ENCODE data around the gene RNF4. TPM values are rescaled to one million over a fixed set of nuclear protein-coding genes. Genes with fewer than 3 reads are reported as not detected.

Gene RNF4
- total and polyA plus RNA-seq, 4 donors: 14.8 to 54.7 (median 41.1) TPM

- Histone ChIP-seq H3K4me1 (ENCODE audit: control insufficient read depth in 5 of 5, insufficient read depth in 5 of 5, low read length in 5 of 5) (peaks cover 0 to 5% (median 0%) of the 10 kb centered on the region in 5 donors), H3K36me3 (ENCODE audit: control insufficient read depth in 4 of 4, insufficient read depth in 4 of 4, low read length in 4 of 4) (peaks cover 11 to 42% (median 31%) of the 10 kb centered on the region in 4 donors), H3K9ac (ENCODE audit: insufficient read depth in 1 of 2, low read length in 2 of 2) (no peak overlapping the region), H3K4me3 (no peak overlapping the region), H3K9me3 (ENCODE audit: control insufficient read depth in 4 of 4, insufficient read depth in 3 of 4, low read length in 3 of 4) (no peaks in the 10 kb centered on the region), H3K27me3 (ENCODE audit: control insufficient read depth in 3 of 3, insufficient read depth in 3 of 3, low read length in 2 of 3) (no peaks in the 10 kb centered on the region), H3K27ac (ENCODE audit: low read depth in 1 of 2, low read length in 1 of 2) (no peak overlapping the region)
- TF ChIP-seq CTCF (IDR thresholded peaks at IDR 0.05; ENCODE audit: control extremely low read depth, extremely low read depth): no peak
- DNase-seq (no peak), ATAC-seq (ENCODE audit: insufficient read depth, low FRiP score) (no peak)
- 83 to 89% methylated on average over 3 of the region's 3 CpGs for WGBS, 2 donors
Measured at GRCh38 chr4:2494992-2495391, 26.1 kb downstream of the RNF4 start.

GRCh38 chr4:2497324-2497723 is 28.4 kb downstream of the RNF4 start:
- WGBS, 2 donors: 98% methylated on average over 4 of the region's 4 CpGs
- Histone ChIP-seq H3K36me3 (ENCODE audit: control insufficient read depth in 4 of 4, insufficient read depth in 4 of 4, low read length in 4 of 4) (peaks cover 16 to 53% (median 36%) of the 10 kb centered on the region in 4 donors), H3K9ac (ENCODE audit: insufficient read depth in 1 of 2, low read length in 2 of 2) (no peak overlapping the region), H3K4me1 (ENCODE audit: control insufficient read depth in 5 of 5, insufficient read depth in 5 of 5, low read length in 5 of 5) (peaks cover 0 to 7% (median 0%) of the 10 kb centered on the region in 5 donors), H3K27ac (ENCODE audit: low read depth in 1 of 2, low read length in 1 of 2) (no peak overlapping the region), H3K27me3 (ENCODE audit: control insufficient read depth in 3 of 3, insufficient read depth in 3 of 3, low read length in 2 of 3) (no peaks in the 10 kb centered on the region), H3K4me3 (no peak overlapping the region), H3K9me3 (ENCODE audit: control insufficient read depth in 4 of 4, insufficient read depth in 3 of 4, low read length in 3 of 4) (no peaks in the 10 kb centered on the region)
- ATAC-seq (ENCODE audit: insufficient read depth, low FRiP score): no peak
- no peak for DNase-seq
- TF ChIP-seq CTCF (IDR thresholded peaks at IDR 0.05; ENCODE audit: control extremely low read depth, extremely low read depth): no peak

GRCh38 chr4:2497931-2498330 is 29.0 kb downstream of the RNF4 start:
- Histone ChIP-seq H3K27ac (ENCODE audit: low read depth in 1 of 2, low read length in 1 of 2) (no peak overlapping the region), H3K4me1 (ENCODE audit: control insufficient read depth in 5 of 5, insufficient read depth in 5 of 5, low read length in 5 of 5) (peaks cover 0 to 7% (median 0%) of the 10 kb centered on the region in 5 donors), H3K36me3 (ENCODE audit: control insufficient read depth in 4 of 4, insufficient read depth in 4 of 4, low read length in 4 of 4) (peaks cover 16 to 47% (median 31%) of the 10 kb centered on the region in 4 donors), H3K4me3 (no peak overlapping the region), H3K9me3 (ENCODE audit: control insufficient read depth in 4 of 4, insufficient read depth in 3 of 4, low read length in 3 of 4) (no peaks in the 10 kb centered on the region), H3K27me3 (ENCODE audit: control insufficient read depth in 3 of 3, insufficient read depth in 3 of 3, low read length in 2 of 3) (no peaks in the 10 kb centered on the region), H3K9ac (ENCODE audit: insufficient read depth in 1 of 2, low read length in 2 of 2) (no peak overlapping the region)
- ATAC-seq (ENCODE audit: insufficient read depth, low FRiP score): peak; percentile 34
- DNase-seq: peak in 1 of 3 donors; percentile 23
- no peak for TF ChIP-seq CTCF (IDR thresholded peaks at IDR 0.05; ENCODE audit: control extremely low read depth, extremely low read depth)
- 83% methylated on average over 9 of the region's 9 CpGs for WGBS, 2 donors

DNA sequence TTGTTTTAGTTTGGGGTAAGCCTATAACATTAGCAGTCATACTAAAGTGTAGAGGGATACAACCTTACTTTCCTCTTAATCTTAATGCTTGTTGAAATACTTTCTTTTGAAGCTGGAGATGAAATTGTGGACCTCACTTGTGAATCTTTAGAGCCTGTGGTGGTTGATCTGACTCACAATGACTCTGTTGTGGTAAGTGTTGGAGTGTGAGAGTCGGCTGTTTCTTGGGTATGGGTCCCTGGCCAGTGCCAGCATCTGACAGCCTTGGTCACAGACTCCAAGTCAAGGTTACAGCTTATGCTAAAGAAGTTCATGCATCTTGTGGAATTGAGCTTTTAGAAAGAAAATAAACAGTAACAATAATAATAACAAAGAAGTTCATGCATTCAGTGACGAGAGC is 31.6 kb downstream of the RNF4 start:
- 90 to 92% methylated on average over 2 of the region's 2 CpGs for WGBS, 2 donors
- TF ChIP-seq CTCF (IDR thresholded peaks at IDR 0.05; ENCODE audit: control extremely low read depth, extremely low read depth): no peak
- H3K27ac ChIP-seq (ENCODE audit: low read depth in 1 of 2, low read length in 1 of 2): no peak overlapping the region
- H3K27me3 ChIP-seq (ENCODE audit: control insufficient read depth in 3 of 3, insufficient read depth in 3 of 3, low read length in 2 of 3): no peaks in the 10 kb centered on the region
- ATAC-seq (ENCODE audit: insufficient read depth, low FRiP score): no peak
- peaks cover 0 to 3% (median 0%) of the 10 kb centered on the region in 5 donors for H3K4me1 ChIP-seq (ENCODE audit: control insufficient read depth in 5 of 5, insufficient read depth in 5 of 5, low read length in 5 of 5)
- no peak for DNase-seq
- H3K4me3 ChIP-seq: no peak overlapping the region
- no peaks in the 10 kb centered on the region for H3K9me3 ChIP-seq (ENCODE audit: control insufficient read depth in 4 of 4, insufficient read depth in 3 of 4, low read length in 3 of 4)
- H3K9ac ChIP-seq (ENCODE audit: insufficient read depth in 1 of 2, low read length in 2 of 2): no peak overlapping the region
- H3K36me3 ChIP-seq (ENCODE audit: control insufficient read depth in 4 of 4, insufficient read depth in 4 of 4, low read length in 4 of 4): peaks cover 16 to 37% (median 28%) of the 10 kb centered on the region in 4 donors
